Stimulated activated CD4-positive, alpha-beta T cell treated with anti-CD3 and anti-CD28 coated beads, Interleukin-15, amount 100 ng/mL, for 48 hours (primary cell): Measurements from ENCODE around the gene GRP.

Experiments
- DNase-seq, 2 donors: peaks; one replicate each; pipeline ENCODE4 v3.0.0-alpha.2; 2020; ENCODE audit warnings: low read depth in 2 of 2

Gene GRP

DNA sequence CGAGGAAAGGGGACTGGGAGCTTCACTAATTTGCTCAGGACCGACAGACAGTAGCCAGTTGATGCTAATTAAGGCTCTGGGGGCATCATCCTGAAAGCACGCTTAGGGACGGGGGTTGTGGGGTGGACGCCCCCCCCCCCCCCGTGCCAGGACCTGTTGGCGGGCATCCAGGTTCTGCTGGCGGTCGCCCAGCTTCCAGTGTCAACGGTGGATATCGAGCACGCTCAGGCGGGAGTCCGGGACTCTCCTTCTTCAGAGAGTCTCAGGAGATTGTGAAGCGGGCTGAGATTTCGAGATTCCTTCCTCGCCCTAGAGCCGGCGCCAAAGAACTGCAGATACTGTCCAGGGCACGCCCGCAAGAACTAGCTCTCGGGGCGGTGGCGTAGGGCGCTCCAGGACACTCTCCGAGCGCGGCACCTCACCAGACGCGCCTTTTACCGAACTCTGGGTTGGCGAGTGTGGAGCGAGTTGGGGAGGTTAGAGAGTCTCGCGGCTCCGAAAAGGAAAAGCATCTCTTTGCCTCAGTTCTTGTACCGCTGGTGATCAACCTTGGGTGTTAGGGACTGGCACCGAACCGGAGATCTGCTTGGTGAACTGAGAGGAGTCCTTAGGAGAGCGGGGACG is 47.7 kb downstream of the GRP start:
- DNase-seq, result no peak

DNA sequence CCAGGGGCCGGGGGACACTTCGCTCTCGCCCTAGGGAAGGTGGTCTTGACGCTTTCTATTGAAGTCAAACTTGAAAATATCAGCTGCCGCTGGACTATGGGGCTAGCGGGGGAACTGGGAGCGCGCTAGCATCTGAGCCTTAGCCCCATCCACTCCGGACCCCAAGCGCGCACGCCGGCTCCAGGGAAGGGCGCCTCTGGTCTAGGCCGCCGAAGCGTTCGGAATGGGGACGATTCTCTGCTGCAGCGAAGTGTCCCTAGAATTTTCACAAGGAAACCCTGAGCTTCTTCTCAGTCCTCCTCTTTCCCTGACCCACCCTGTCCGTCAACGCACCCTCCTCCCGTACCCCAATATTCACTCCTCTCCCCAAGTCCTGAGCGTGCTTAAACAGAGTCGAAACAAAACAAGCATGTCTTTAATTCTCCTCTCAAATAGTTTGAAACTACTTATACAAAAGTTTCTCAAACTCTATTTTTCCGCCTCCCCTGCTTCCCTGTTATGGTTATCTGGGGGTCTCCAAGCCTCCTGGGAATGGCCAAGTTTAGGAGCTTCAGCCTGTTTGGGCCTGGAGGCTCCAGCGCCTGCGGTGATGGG is 48.3 kb downstream of the GRP start:
- no peak for DNase-seq

DNA sequence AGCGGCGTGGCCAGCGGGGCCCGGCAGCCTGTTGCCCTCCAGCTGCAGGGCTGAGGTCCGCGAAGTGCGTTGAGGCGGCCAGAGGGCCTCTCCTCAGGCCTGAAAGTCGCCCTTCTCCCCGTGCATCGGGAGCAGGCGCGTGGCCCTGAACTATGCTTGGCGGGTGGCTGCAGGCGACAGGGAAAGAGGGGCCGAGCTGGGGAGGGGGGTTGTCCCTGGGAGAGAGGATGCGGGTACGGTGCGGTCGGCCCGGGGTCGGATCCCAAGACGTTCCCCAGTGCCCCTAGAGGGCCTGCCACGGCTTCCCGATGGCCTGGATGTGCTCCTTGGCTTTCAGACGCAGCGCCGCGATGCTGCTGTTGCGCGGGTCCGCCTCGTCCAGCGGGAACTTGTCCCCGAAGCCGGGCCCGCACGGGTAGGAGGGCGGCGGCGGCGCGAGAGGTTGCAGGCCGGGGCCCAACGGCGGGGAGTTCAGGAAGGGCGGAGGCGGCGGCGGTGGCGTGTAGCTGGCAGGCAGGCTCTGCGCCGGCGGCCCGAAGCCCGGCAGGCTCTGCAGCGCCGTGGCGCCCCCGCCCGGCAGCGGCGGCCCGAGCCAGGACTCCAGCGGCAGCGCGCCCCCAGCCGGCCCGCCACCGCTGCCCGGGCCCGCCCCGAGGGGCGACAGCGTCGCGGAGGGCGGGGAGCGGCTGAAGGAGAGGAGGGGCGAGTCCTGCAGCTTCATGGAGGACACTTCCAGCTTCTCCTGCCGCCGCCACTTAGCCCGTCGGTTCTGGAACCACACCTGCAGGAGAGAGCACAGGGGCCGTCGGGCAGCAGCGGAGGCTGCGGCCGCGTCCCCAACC is 49.0 kb downstream of the GRP start:
- DNase-seq, result peak; percentile 29 to 57

DNA sequence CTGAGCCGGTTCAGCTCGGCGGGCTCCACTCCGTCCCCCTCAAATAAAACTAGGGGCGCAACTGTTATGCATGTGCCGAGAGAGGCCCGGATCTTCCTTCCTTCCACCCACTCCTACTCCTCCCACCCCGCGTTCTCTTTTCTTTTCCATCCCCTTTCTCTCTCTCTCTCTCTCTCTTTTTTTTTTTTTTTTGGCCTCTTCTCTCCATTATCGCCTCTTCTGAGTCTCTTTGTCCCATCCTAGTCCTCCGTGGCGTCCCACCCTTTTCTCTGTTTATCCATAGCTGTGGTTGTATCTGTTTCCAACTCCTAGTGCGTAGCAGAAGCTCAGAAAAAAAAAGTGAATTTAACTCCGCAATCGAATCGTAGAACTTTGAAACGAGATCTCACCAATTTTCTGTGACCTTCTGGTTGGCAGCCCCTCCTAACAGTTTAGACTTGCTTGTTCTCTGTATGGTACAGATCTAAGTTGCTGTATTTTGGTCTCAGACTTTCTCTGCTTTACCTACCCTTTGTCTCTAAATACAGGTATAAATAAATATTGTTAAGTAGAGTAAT is 49.7 kb downstream of the GRP start:
- no peak for DNase-seq

DNA sequence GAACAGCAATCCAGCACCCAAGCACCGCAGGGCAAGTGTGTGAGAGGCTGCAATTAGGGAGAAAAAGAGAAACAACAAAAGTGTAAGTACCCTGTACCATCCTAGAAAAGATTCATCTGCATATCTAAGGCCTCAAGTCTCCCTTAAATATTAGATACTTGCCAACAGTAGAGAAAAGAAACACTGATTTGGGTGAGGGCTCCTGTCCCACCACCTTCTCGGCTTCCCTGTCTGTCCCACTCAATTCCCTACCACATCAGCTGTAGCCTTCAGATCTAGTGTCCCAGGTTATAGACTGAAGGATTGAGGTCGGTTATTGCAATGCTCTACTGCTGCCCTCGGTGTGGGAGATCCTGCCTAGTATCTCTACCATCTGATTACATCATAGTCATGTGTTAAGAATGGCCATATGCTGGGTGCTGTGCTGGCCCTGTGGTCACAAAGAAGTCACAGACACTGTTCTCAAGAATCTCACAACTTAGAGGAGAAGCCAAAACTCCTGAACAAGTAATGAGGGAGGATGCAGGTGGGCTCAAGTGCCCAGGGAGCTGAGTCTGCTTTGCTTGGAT is 50.8 kb downstream of the GRP start:
- no peak for DNase-seq

DNA sequence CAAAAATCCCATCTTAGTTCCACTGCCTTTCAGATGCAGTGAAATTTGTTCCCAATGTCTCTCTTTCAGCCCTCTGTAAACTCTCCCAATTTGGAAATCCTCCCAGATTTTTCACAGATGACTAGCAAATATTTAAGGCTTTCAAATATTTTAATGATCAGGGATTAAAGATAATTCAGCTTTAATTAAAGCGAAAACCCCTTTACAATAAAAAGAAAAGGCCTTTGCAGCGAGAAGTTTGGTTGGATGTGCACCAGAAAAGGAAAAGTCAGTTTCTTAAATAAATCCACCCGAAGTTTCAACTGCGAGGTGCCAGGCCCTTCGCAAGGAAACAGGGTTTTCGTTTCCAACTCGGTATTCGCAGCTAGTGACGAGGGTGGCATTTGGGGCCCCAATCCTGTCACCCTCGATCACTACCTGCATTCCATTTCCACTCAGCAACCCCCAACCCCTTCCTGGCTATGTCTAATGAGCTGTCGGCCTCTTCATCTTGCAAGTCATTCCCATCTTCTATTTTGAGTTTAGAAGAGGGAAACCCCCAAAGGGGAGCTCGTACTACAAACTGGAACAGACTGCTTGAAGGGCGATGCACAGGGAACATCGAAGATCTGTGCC is 51.8 kb downstream of the GRP start:
- DNase-seq, result no peak

DNA sequence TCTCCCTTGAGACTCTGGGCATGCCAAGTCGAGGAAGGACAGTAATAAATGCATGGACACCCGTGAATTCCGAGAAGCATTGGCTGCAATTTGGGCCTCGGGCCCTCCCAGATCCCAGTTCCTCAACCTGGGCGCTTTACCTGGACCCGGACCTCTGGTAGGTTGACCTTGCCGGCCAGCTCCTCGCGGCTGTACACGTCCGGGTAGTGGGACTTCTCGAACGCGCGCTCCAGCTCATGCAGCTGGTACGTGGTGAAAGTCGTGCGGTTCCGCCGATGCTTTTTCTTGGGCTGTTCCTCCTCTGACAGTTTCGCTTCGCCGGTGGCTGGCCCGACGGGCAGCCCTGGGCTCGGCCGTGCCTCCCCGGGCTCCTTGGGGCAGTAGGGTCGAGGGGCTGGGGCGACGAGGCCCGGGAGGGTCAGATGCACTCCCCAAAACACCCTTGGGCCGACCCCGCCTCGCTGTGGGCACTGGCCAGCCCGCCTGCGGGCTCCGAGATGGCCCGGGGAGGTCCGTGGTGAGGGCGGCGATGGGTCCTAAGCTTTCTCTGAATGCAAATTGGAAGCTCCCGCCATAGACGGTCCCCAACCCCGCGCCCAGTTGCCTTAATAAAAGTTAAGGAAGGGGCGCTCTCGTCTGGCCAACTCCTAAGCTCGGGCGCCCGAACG is 52.4 kb downstream of the GRP start:
- DNase-seq, result no peak

DNA sequence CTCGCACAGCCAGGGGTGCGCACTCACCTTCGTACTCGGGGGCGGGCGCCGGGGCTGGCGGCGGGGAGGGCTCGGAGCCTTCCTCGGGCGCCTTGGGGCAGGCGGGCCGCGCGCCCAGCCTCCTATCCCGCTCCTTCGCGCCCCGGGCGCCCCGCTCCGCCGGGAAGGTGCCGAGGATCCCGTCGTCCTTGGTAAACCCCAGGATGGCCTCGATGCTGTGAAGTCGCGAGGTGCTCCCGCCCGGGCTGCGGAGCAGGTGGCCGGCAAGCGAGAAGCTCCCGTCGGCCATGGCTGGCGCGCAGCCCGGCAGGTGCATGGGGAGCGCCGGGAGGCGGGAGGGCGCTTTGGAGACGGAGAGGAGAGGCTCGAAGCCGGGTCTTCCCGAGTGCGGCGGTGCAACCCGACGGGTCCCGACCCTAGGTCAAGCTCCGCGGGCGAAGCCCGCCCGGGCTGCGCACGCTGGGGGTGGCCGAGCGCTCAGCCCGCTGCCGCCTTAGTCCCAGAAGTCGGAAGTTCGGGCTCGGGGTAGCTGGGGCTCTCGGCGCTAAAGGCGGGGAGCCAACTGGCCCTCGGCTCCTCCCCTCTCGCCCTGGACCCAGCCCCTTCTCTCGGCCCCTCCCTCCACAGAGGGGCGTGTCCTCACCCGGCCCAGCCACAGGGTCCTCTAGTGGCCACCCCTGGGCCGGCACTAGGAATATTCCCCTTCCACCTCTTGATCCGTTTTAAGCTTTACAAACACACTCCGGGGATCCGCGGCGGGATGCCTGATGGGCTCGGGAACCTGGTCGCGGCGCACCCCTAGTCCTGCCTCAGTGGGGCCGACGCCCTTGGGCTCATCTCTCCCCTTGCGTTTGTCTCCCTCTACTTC is 53.2 kb downstream of the GRP start, which contains the start of gene RAX:
Gene RAX (minus strand): TSS at position 564 of the 868 bp plus-strand sequence. CDS start 248 bp downstream, at position 316.
- DNase-seq, result no peak

DNA sequence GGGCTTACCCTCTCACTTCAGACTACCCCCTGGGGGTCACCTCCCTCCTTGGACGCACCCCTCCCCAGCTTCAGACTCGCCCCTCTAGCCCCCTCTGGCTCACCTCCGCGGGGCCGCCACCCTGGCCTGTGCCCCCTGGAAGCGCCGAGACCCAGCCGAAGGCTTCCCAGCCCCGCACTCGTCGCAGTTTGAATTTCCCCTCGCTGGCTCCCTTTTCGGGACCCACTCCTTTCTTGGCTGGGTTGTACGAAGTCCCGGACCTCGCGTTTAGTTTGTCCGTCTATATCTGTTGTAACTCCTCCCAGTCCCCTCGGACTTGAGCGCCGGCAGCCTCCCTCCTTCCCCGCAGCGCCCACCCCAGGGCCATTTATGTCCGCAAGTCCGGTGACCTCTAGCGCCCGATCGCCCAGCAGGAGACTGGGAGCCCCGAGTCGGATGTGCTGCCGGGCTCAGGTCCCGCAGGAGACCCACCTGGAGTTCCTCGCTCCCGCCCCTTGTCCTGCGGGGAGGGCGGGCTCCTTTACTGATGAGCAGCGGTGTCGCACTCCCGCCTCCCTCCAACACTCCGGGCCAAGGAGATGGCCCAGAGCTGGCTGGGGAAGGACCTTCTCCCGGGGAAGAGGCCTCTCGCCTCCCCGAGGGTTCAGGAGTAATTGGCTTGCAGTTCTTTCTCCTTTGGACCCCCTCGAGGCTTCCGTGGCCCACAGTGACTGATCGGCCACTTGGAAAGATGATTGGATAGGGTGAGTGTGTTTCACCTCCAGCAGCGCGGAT is 54.0 kb downstream of the GRP start:
- no peak for DNase-seq

DNA sequence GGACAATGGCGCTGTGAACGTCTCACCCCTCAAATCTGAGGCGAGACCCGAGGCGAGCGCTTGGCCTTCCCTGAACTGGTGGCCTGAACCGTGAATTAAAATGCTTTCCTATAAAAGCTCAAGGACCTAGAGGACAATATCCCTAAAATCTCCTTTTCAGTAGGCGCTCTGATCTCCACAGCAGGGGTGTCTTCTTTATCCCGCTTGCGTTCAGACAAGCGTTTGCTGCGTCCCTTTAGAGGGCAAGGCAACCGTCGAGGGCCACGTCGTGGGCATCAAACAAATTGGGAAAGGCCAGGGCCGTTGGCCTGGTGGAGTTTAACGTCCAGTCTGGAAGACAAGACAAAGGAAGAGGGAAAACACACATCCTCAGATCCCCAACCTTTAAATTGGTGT is 54.6 kb downstream of the GRP start:
- DNase-seq, result no peak

DNA sequence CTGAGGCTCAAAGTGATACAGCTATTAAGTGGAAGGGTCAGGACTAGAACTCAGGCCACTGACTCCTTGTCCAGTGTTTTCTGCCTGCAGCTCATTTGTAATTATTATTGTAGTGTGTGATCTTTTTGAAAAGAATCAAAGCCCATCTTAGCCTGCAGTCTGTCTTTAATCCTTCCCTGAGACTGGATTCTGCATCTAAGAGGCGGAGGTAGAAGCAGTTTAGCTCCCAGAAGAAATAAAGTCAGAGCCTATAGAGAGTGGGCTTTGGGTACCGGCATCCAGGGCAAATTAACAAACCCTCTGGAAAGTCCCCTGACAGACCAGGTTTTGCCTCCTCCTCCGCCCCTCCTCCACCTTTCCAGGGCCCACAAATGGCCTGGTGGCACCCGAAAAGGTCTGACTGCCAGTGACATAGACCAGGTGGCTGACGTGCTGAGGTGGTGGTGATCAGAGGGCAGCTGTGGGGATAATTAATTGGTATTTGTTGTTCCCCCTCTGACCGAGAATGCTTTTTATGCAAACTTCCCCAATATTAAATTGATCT is 55.5 kb downstream of the GRP start:
- DNase-seq, result no peak

DNA sequence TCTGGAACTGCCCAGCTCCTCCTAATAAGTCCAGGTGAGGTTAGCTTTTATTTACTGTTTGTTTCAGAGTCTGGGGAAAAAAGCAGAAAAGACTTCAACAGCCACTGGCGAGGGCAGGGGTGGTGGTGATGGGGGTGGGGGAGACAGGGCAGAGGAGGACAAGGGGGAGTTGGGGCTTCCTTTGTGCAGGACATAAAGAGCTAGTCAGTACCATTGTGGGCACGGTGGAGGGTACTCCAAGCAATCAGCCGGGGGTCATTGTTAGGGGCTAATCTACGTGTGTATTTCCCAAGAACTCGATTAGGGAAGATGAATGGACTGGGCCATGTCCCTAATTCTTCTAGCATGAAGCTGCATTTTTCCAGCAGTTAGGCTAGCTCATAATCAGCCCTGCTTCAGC is 56.1 kb downstream of the GRP start:
- DNase-seq, result no peak

DNA sequence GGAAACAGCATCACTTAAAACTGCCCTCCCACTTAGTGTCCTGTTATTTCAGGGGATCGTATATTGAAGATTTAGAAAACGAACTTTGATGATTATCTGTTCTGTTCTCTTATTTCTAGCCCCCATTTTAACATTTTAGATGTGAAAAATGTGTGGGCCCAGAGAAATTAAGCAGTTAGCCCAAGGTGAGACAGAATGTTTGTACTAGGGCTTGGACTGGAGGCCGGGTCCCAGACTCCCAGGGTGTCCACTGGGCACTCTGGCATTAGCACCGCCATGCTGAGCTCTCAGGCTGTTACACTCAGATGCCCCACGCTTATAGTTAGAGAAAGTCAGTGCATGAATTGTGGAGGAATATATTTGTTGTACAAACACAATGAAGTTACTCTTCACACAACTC is 58.8 kb downstream of the GRP start:
- no peak for DNase-seq

DNA sequence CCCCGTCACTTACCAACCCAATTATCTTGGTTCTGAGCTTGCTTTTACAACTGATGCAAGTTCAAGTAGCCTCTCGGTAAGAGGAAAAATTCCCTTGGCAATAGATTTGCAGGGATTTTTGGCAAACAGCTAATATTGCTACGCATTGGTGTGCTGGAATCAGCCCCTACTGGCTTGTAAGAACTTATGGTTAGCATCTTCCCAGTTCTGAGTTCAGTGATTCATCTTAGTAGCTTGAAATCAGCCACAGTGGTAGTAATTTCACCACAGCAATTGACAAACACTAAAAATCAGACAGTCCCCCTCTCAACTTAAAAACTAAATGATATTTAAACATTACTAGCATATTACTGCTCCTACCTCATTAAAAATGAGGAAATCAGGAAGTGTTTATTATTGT is 59.2 kb downstream of the GRP start:
- DNase-seq, result no peak

DNA sequence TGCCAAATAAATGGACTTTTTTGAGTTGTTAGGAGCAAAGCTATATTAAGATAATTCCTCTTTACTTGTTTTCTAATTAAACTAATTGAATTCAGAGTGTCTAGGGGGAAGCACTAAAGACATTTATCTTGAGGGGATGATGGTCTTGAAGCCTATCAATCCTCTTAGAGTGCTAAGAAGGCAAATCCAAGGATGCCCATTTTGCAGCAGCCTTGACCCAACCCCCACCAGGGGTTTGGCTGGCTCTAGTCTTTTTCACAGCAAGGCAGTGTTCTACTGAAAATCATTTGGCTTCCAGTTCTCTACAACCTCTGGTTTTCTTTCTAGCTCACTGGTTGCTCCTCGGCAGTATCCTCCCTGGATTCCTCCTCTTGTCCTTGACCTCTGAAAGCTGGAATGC is 59.8 kb downstream of the GRP start:
- no peak for DNase-seq
